ENCODE data around the gene RAP1GAP.

RAP1GAP gene

GRCh38 chr1:21607549-21608529 is 61.3 kb downstream of the RAP1GAP start:
- no peak for FAIRE-seq

GRCh38 chr1:21605964-21606705 is 63.0 kb downstream of the RAP1GAP start:
- no peak for FAIRE-seq

GRCh38 chr1:21605012-21605715 is 64.0 kb downstream of the RAP1GAP start:
- FAIRE-seq = no peak

GRCh38 chr1:21604208-21604957 is 64.8 kb downstream of the RAP1GAP start:
- no peak for FAIRE-seq

GRCh38 chr1:21603177-21604138 is 65.7 kb downstream of the RAP1GAP start:
- no peak for FAIRE-seq

GRCh38 chr1:21601278-21602048 is 67.7 kb downstream of the RAP1GAP start:
- FAIRE-seq = no peak

- FAIRE-seq = no peak
Observed at GRCh38 chr1:21599402-21599801, 69.8 kb downstream of the RAP1GAP start.

- no peak for FAIRE-seq
Observed at GRCh38 chr1:21598904-21599303, 70.3 kb downstream of the RAP1GAP start.

- FAIRE-seq = no peak
Observed at GRCh38 chr1:21598417-21598816, 70.7 kb downstream of the RAP1GAP start.

GRCh38 chr1:21597753-21598152 is 71.4 kb downstream of the RAP1GAP start:
- no peak for FAIRE-seq

GRCh38 chr1:21596628-21597027 is 72.5 kb downstream of the RAP1GAP start:
- no peak for FAIRE-seq

GRCh38 chr1:21596174-21596573 is 73.0 kb downstream of the RAP1GAP start:
- FAIRE-seq = no peak

GRCh38 chr1:21594935-21595897 is 73.9 kb downstream of the RAP1GAP start:
- FAIRE-seq = no peak

- no peak for FAIRE-seq
Observed at GRCh38 chr1:21594501-21594900, 74.7 kb downstream of the RAP1GAP start.

GRCh38 chr1:21593231-21593630 is 75.9 kb downstream of the RAP1GAP start:
- no peak for FAIRE-seq

GRCh38 chr1:21592086-21592865 is 76.9 kb downstream of the RAP1GAP start:
- FAIRE-seq = no peak

- FAIRE-seq = no peak
Observed at GRCh38 chr1:21590934-21591333, 78.2 kb downstream of the RAP1GAP start.

- FAIRE-seq = no peak
Observed at GRCh38 chr1:21590126-21590880, 78.9 kb downstream of the RAP1GAP start.

All from A204.1 (cell line).